Endothelial cell of umbilical vein (primary cell): ENCODE results near the gene HOXB7. TPM values are rescaled to one million over a fixed set of nuclear protein-coding genes. Genes with fewer than 3 reads are reported as not detected.

Source experiments
- BruUV-seq: library from RNA; stranded (reverse); fragments of 400-500 nt; replicated peaks from 2 replicates; lab custom pipeline; 2021; lab: Mats Ljungman, UMichigan
- CTCF ChIA-PET: fragments of 300-600, 350-600 bp; sonication (Branson Sonifier 250); formaldehyde crosslinking; loops from one replicate; lab custom pipeline; 2021; ENCODE audit warnings: antibody characterized with exemption, inconsistent platforms; lab: Charles Lee
- POLR2A ChIA-PET: fragments of 300-600, 350-600 bp; sonication (Branson Sonifier 250); formaldehyde crosslinking; loops from one replicate; lab custom pipeline; 2021; ENCODE audit warnings: antibody characterized with exemption, inconsistent platforms; lab: Charles Lee
- DNase-seq: peaks from one replicate; pipeline ENCODE4 v3.0.0-alpha.2; 2011; ENCODE audit warnings: low read depth, low spot score
- FAIRE-seq: peaks from 2 replicates; lab custom pipeline; 2011; peaks lifted over from hg19 to GRCh38; lab: Jason Lieb, UNC
- H2AFZ ChIP-seq: 2 replicates; pipeline ENCODE4 v1.6.0; 2012; ENCODE audit warnings: low read depth, low read length, control low read depth, inconsistent platforms
- H3K27ac ChIP-seq: 2 replicates; pipeline ENCODE4 v1.5.1; 2011; ENCODE audit warnings: low read depth, mild to moderate bottlenecking, control low read depth, low read length, moderate library complexity; ENCODE audit not compliant: insufficient read depth
- H3K27me3 ChIP-seq, 2 experiments: 2 replicates each; pipeline versions ENCODE4 v1.6.0 to v1.6.1; 2011; ENCODE audit warnings: low read length in 2 of 2, mixed read lengths in 1 of 2; ENCODE audit not compliant: control insufficient read depth in 2 of 2, insufficient read depth in 2 of 2
- H3K36me3 ChIP-seq, 2 experiments: 2 replicates in 1 of 2; 3 replicates in 1 of 2; pipeline ENCODE4 v1.5.1; 2011; ENCODE audit warnings: low read length in 2 of 2, mild to moderate bottlenecking in 1 of 2, moderate library complexity in 1 of 2; ENCODE audit not compliant: control insufficient read depth in 2 of 2, insufficient read depth in 2 of 2; ENCODE audit errors: extremely low read depth in 1 of 2
- H3K4me1 ChIP-seq: 3 replicates; pipeline ENCODE4 v1.5.1; 2011; ENCODE audit warnings: mild to moderate bottlenecking, low read length; ENCODE audit not compliant: control insufficient read depth, insufficient read depth; ENCODE audit errors: extremely low read depth
- H3K4me2 ChIP-seq: 2 replicates; pipeline ENCODE4 v1.6.1; 2011; ENCODE audit warnings: low read length, control low read depth, mixed read lengths; ENCODE audit not compliant: insufficient read depth
- H3K4me3 ChIP-seq, 3 experiments: fragments of 200-600 bp in 1 of 3; sonication (generic), shearing (Covaris generic) in 1 of 3; replicated peaks in 1 of 3; 2 replicates each; pipeline ENCODE4 v1.5.1; 2011 to 2016; ENCODE audit warnings: control low read depth in 3 of 3, low read length in 3 of 3, mild to moderate bottlenecking in 2 of 3, inconsistent platforms in 1 of 3, low read depth in 1 of 3, moderate library complexity in 1 of 3; ENCODE audit not compliant: insufficient read depth in 1 of 3
- H3K79me2 ChIP-seq: 2 replicates; pipeline ENCODE4 v1.6.0; 2012; ENCODE audit warnings: low read length, inconsistent platforms; ENCODE audit not compliant: control insufficient read depth, insufficient read depth
- H3K9ac ChIP-seq: replicated peaks from 2 replicates; pipeline ENCODE3; 2011; ENCODE audit warnings: low read length, control low read depth; ENCODE audit not compliant: insufficient read depth; ENCODE audit errors: extremely low read depth
- H3K9me1 ChIP-seq: replicated peaks from 3 replicates; pipeline ENCODE4 v1.6.0; 2011; ENCODE audit warnings: mild to moderate bottlenecking, low read length; ENCODE audit not compliant: control insufficient read depth, insufficient read depth; ENCODE audit errors: extremely low read depth
- H3K9me3 ChIP-seq: replicated peaks from 2 replicates; pipeline ENCODE4 v1.5.1; 2012; ENCODE audit warnings: low read length, inconsistent platforms; ENCODE audit not compliant: control insufficient read depth, insufficient read depth
- H4K20me1 ChIP-seq: replicated peaks from 2 replicates; pipeline ENCODE3; 2011; ENCODE audit warnings: mild to moderate bottlenecking, low read length; ENCODE audit not compliant: control insufficient read depth, insufficient read depth; ENCODE audit errors: extremely low read depth
- EZH2 ChIP-seq: IDR thresholded peaks from 2 replicates; pipeline ENCODE4 v1.6.1; 2012; ENCODE audit warnings: borderline replicate concordance, low read depth, mild to moderate bottlenecking, moderate library complexity, low read length, inconsistent platforms; ENCODE audit not compliant: severe bottlenecking
- FOS ChIP-seq: IDR thresholded peaks from 2 replicates; pipeline ENCODE4 v1.6.1; 2011; ENCODE audit warnings: mild to moderate bottlenecking, low read length, moderate library complexity, borderline replicate concordance; ENCODE audit not compliant: insufficient read depth
- GATA2 ChIP-seq: IDR thresholded peaks from 2 replicates; pipeline ENCODE4 v1.7.0; 2011; ENCODE audit warnings: low read depth, mild to moderate bottlenecking, moderate library complexity, mixed read lengths, low read length; ENCODE audit not compliant: insufficient read length, insufficient read depth
- MYC ChIP-seq: IDR thresholded peaks from one replicate; pipeline ENCODE4 v1.6.1; 2011; ENCODE audit warnings: mild to moderate bottlenecking, low read depth, low read length
- POLR2A ChIP-seq: IDR thresholded peaks from 2 replicates; pipeline ENCODE4 v1.6.1; 2012; ENCODE audit warnings: low read depth, mild to moderate bottlenecking, control low read depth, low read length
- POLR2AphosphoS5 ChIP-seq: IDR thresholded peaks from 2 replicates; pipeline ENCODE4 v1.6.1; 2012; ENCODE audit warnings: low read depth, mild to moderate bottlenecking, control low read depth, low read length, moderate library complexity; ENCODE audit not compliant: insufficient read depth
- dilution Hi-C: fragments of 300-500 bp; cut with MboI; formaldehyde crosslinking; loops from one replicate; pipeline ENCODE4 v1.15.0; 2019; ENCODE audit warnings: low sequenced_read_pairs; ENCODE audit not compliant: extremely low pct_ligation_motif_present
- intact Hi-C: fragments of 100-400 bp; cut with micrococcal nuclease; formaldehyde crosslinking; loops from one replicate; pipeline ENCODE4 v1.10.0; 2022
- polyA plus RNA-seq, 4 experiments: library from polyadenylated mRNA; depleted of rRNA in 3 of 4; stranded (reverse) in 3 of 4; unstranded in 1 of 4; fragments of >200 nt; gene quantifications; 2 replicates each; pipeline versions ENCODE4 v1.2.1 to v1.2.3, GENCODE V29; 2011 to 2012; ENCODE audit warnings: missing spikeins in 1 of 4
- total RNA-seq: library from RNA; stranded (reverse); gene quantifications from 2 replicates; pipeline ENCODE4 v1.2.3, GENCODE V29; 2021
- TF ChIP-seq, protein P1 (sequence below), 2 donors: IDR thresholded peaks; 1 replicate in 1 of 2; 2 replicates in 1 of 2; pipeline ENCODE4 v1.5.1; 2011; ENCODE audit warnings: low read length in 2 of 2, mild to moderate bottlenecking in 2 of 2, moderate library complexity in 2 of 2, control low read depth in 1 of 2, inconsistent platforms in 1 of 2, low read depth in 1 of 2; ENCODE audit not compliant: insufficient read depth in 1 of 2; ENCODE audit errors: extremely low read depth in 1 of 2
- TF ChIP-seq, protein P2 (sequence below): IDR thresholded peaks from 2 replicates; pipeline ENCODE4 v1.6.1; 2011; ENCODE audit not compliant: insufficient read depth, insufficient read length

The HOXB7 gene
- total and polyA plus RNA-seq, 2 donors (not counting 3 experiments of a cell fraction or from before 2014, with no cell fraction given), result 23.5 to 24.5 TPM

DNA sequence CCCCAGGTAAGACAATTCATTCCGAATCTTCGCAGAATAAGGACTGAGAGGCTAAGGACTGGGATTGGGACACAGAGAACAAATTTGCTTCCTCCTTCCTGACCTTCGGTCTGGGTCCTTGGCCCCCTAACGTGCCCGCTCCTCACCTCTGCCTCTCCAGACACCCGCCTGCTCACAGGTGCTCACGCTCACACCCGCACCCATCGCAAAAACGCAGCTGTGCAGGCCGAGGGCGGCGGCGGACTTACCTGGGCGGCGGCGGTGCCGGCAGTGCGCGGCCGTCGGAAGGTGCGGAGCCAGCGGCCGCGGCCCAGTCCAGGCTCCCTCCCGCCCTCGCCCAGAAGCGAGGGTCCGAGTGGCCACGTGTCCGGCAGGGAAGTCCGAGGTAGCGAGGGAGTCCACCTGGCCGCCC is 22.5 kb upstream of the HOXB7 start:
- H2AFZ ChIP-seq, result no peak overlapping the region
- peak overlapping the region; percentile 62 for H3K4me2 ChIP-seq
- H3K9me1 ChIP-seq, result no peaks in the 10 kb centered on the region
- peaks cover 69 to 87% of the 10 kb centered on the region in 2 experiments for H3K27me3 ChIP-seq
- TF ChIP-seq GATA2 (no peak), POLR2A (no peak), MYC (no peak), FOS (no peak), EZH2 (no peak), POLR2AphosphoS5 (no peak)
- TF ChIP-seq, protein P1, sequence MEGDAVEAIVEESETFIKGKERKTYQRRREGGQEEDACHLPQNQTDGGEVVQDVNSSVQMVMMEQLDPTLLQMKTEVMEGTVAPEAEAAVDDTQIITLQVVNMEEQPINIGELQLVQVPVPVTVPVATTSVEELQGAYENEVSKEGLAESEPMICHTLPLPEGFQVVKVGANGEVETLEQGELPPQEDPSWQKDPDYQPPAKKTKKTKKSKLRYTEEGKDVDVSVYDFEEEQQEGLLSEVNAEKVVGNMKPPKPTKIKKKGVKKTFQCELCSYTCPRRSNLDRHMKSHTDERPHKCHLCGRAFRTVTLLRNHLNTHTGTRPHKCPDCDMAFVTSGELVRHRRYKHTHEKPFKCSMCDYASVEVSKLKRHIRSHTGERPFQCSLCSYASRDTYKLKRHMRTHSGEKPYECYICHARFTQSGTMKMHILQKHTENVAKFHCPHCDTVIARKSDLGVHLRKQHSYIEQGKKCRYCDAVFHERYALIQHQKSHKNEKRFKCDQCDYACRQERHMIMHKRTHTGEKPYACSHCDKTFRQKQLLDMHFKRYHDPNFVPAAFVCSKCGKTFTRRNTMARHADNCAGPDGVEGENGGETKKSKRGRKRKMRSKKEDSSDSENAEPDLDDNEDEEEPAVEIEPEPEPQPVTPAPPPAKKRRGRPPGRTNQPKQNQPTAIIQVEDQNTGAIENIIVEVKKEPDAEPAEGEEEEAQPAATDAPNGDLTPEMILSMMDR (IDR thresholded peaks at IDR 0.05; ENCODE audit: extremely low read depth in 1 of 2, insufficient read depth in 1 of 2, low read depth in 1 of 2, low read length in 2 of 2), result no peak
- TF ChIP-seq, protein P2, sequence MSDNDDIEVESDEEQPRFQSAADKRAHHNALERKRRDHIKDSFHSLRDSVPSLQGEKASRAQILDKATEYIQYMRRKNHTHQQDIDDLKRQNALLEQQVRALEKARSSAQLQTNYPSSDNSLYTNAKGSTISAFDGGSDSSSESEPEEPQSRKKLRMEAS, result no peak
- H3K9me3 ChIP-seq, result no peaks in the 10 kb centered on the region
- FAIRE-seq (no peak), DNase-seq (no peak)
- H3K79me2 ChIP-seq, result no peaks in the 10 kb centered on the region
- dilution Hi-C loops (no loop called here), intact Hi-C loops (no loop called here)
- no peaks in the 10 kb centered on the region for H4K20me1 ChIP-seq
- H3K9ac ChIP-seq, result no peak overlapping the region
- no peaks in the 10 kb centered on the region for H3K4me1 ChIP-seq
- POLR2A ChIA-PET, result no interaction called here
- H3K36me3 ChIP-seq, result no peaks in the 10 kb centered on the region
- CTCF ChIA-PET, result interaction anchor here (1.9 kb wide), 1 partner anchor 8 kb away, joined by 6 read pairs; no protein-coding TSS in a partner anchor
- no TSS peak for BruUV-seq
- peak overlapping the region in 1 of 3 experiments; percentile 6 for H3K4me3 ChIP-seq
- H3K27ac ChIP-seq, result no peak overlapping the region
